Measurements from ENCODE around the gene CHRM2. TPM values are rescaled to one million over a fixed set of nuclear protein-coding genes. Genes with fewer than 3 reads are reported as not detected.

The CHRM2 gene
- total and polyA plus RNA-seq, 2 of the 8 experiments (the other 6 are each of a cell fraction or from before 2014, with no cell fraction given), result 0.17 to 0.32 TPM

- no peak overlapping the region for H2AFZ ChIP-seq (ENCODE audit: low read length)
- peaks cover 0 to 2% of the 10 kb centered on the region in 2 experiments; a peak in 1 of 4 replicates for H3K9me3 ChIP-seq (ENCODE audit: insufficient read depth in 2 of 2, low read depth in 1 of 2, low read length in 1 of 2)
- H3K4me3 ChIP-seq (ENCODE audit: extremely low read depth in 1 of 4, insufficient read depth in 2 of 4, low read depth in 3 of 4, low read length in 4 of 4), result no peak overlapping the region
- H3K27ac ChIP-seq (ENCODE audit: low read depth, low read length), result no peak overlapping the region
- H2BK15ac ChIP-seq (ENCODE audit: low read length), result no peak overlapping the region
- TF ChIP-seq BACH1 (IDR thresholded peaks at IDR 0.05; ENCODE audit: low read length) (no peak), EP300 (IDR thresholded peaks at IDR 0.05; ENCODE audit: borderline replicate concordance in 1 of 2, low read depth in 2 of 2, low read length in 2 of 2) (no peak), KDM5A (IDR thresholded peaks at IDR 0.05; ENCODE audit: low read length) (no peak), ZNF274 (IDR thresholded peaks at IDR 0.05; ENCODE audit: borderline replicate concordance, extremely low read depth, low read length) (no peak), FOSL1 (IDR thresholded peaks at IDR 0.05; ENCODE audit: insufficient read depth, low read depth, low read length) (no peak), GTF2F1 (IDR thresholded peaks at IDR 0.05; ENCODE audit: borderline replicate concordance, low read depth, low read length) (no peak), RAD21 (IDR thresholded peaks at IDR 0.05 in 1 of 2, conservative IDR thresholded peaks at IDR 0.05 in 1 of 2; ENCODE audit: low read depth in 2 of 2, low read length in 2 of 2) (no peak), EGR1 (IDR thresholded peaks at IDR 0.05; ENCODE audit: borderline replicate concordance, low read depth, low read length) (no peak), BRCA1 (IDR thresholded peaks at IDR 0.05; ENCODE audit: low read depth, low read length) (no peak), CBX8 (IDR thresholded peaks at IDR 0.05; ENCODE audit: borderline replicate concordance, low read depth, low read length) (no peak), NANOG (IDR thresholded peaks at IDR 0.05; ENCODE audit: insufficient read depth, low read depth, low read length, poor library complexity, severe bottlenecking) (no peak)
- H3K56ac ChIP-seq (replicated peaks; ENCODE audit: insufficient read length, low read depth, low read length), result no peak overlapping the region
- H3K23ac ChIP-seq (ENCODE audit: insufficient read length), result no peak overlapping the region
- no peaks in the 10 kb centered on the region for H3K79me2 ChIP-seq (ENCODE audit: control insufficient read depth in 1 of 2, insufficient read depth in 2 of 2, low read length in 2 of 2)
- no peak overlapping the region for H3K18ac ChIP-seq (ENCODE audit: extremely low read depth, low read length)
- H3K14ac ChIP-seq (ENCODE audit: insufficient read length), result no peak overlapping the region
- no peak overlapping the region for H3K9ac ChIP-seq (replicated peaks in 1 of 4; ENCODE audit: extremely low read depth in 1 of 4, low read depth in 3 of 4, low read length in 3 of 4)
- no peaks in the 10 kb centered on the region for H3K23me2 ChIP-seq (ENCODE audit: low read depth, low read length)
- H2AK5ac ChIP-seq (ENCODE audit: low read depth, low read length), result no peak overlapping the region
- FAIRE-seq, result no peak
- H3K36me3 ChIP-seq (ENCODE audit: control insufficient read depth in 2 of 4, insufficient read depth in 4 of 4, low read length in 3 of 4), result no peaks in the 10 kb centered on the region
- no peak overlapping the region for H2BK5ac ChIP-seq (ENCODE audit: low read depth, low read length)
- ChIA-PET CTCF (ENCODE audit: partially characterized antibody) (no interaction called here), POLR2A (ENCODE audit: partially characterized antibody) (no interaction called here)
- no peak overlapping the region for H3K4me2 ChIP-seq (ENCODE audit: insufficient read depth in 1 of 2, low read depth in 2 of 2, low read length in 2 of 2)
- no peak for DNase-seq (ENCODE audit: low read depth in 1 of 2, low spot score in 2 of 2)
- 95% methylated on average over 1 of the region's 1 CpG; no CpG with 5 or more reads in 1 of the 2 experiments for WGBS, 2 experiments (ENCODE audit: extremely low coverage in 1 of 2, insufficient coverage in 1 of 2, insufficient read length in 1 of 2, insufficient replicate concordance in 2 of 2, low coverage in 1 of 2, low lambda C conversion rate in 2 of 2, missing lambda C conversion rate in 1 of 2)
- no peak overlapping the region for H3K4ac ChIP-seq (replicated peaks; ENCODE audit: insufficient read length, low read depth, low read length)
- H2BK12ac ChIP-seq (ENCODE audit: low read depth, low read length), result no peak overlapping the region
- H3K27me3 ChIP-seq (replicated peaks in 1 of 4; ENCODE audit: control insufficient read depth in 3 of 4, extremely low read depth in 1 of 4, insufficient read depth in 3 of 4, low read length in 3 of 4), result no peaks in the 10 kb centered on the region
- no peak overlapping the region for H2BK20ac ChIP-seq (ENCODE audit: low read length)
- H4K8ac ChIP-seq (ENCODE audit: extremely low read depth, insufficient read depth, low read length), result no peak overlapping the region
- no peaks in the 10 kb centered on the region for H4K20me1 ChIP-seq (replicated peaks in 1 of 2; ENCODE audit: control insufficient read depth in 1 of 2, insufficient read depth in 2 of 2, low read length in 2 of 2)
- no peak overlapping the region for H2BK120ac ChIP-seq (replicated peaks; ENCODE audit: low read depth, low read length)
- no peak overlapping the region for H4K91ac ChIP-seq (replicated peaks; ENCODE audit: insufficient read length, low read length)
- no peaks in the 10 kb centered on the region for H3K4me1 ChIP-seq (replicated peaks in 1 of 4; ENCODE audit: control insufficient read depth in 3 of 4, insufficient read depth in 4 of 4, low read length in 3 of 4)
- H3K79me1 ChIP-seq (ENCODE audit: low read depth, low read length), result no peaks in the 10 kb centered on the region
- H4K5ac ChIP-seq (ENCODE audit: insufficient read length, low read depth, low read length), result no peak overlapping the region
Observed at GRCh38 chr7:136956232-136956631, 87.8 kb downstream of the CHRM2 start.

All from H1 (cell line).